Measurements from ENCODE around the gene GPD2.

- no peak for TF ChIP-seq CTCF (IDR thresholded peaks at IDR 0.05)
- TF ChIP-seq POLR2A (IDR thresholded peaks at IDR 0.05) = no peak
Measured at GRCh38 chr2:156576005-156576404, 139.8 kb downstream of the GPD2 start.
